Glutamatergic neuron (in vitro differentiated cells): Measurements from ENCODE around the gene DAO. TPM values are rescaled to one million over a fixed set of nuclear protein-coding genes. Genes with fewer than 3 reads are reported as not detected.

Source experiments
- DNase-seq: peaks from one replicate; pipeline ENCODE4 v3.0.0; 2022
- H3K27ac Mint-ChIP-seq: one replicate; pipeline ENCODE4 v1.8.0; 2020; ENCODE audit warnings: mild to moderate bottlenecking, mixed read lengths, inconsistent platforms; ENCODE audit not compliant: unreplicated experiment
- H3K27me3 Mint-ChIP-seq: one replicate; pipeline ENCODE4 v1.8.0; 2020; ENCODE audit warnings: mild to moderate bottlenecking, moderate library complexity, mixed read lengths, inconsistent platforms; ENCODE audit not compliant: unreplicated experiment
- H3K36me3 Mint-ChIP-seq: one replicate; pipeline ENCODE4 v1.8.0; 2020; ENCODE audit warnings: mild to moderate bottlenecking, mixed read lengths, inconsistent platforms; ENCODE audit not compliant: unreplicated experiment
- H3K4me1 Mint-ChIP-seq: one replicate; pipeline ENCODE4 v1.8.0; 2020; ENCODE audit warnings: mild to moderate bottlenecking, low read depth, mixed read lengths, inconsistent platforms; ENCODE audit not compliant: unreplicated experiment
- H3K4me3 Mint-ChIP-seq: one replicate; pipeline ENCODE4 v1.8.0; 2020; ENCODE audit warnings: mild to moderate bottlenecking, mixed read lengths, inconsistent platforms; ENCODE audit not compliant: unreplicated experiment
- H3K9me3 Mint-ChIP-seq: one replicate; pipeline ENCODE4 v1.8.0; 2020; ENCODE audit warnings: mild to moderate bottlenecking, moderate library complexity, mixed read lengths, inconsistent platforms; ENCODE audit not compliant: unreplicated experiment
- CTCF ChIP-seq: fragments of 200-600 bp; sonication (generic); IDR thresholded peaks from one replicate; pipeline ENCODE4 v1.5.0; 2021; ENCODE audit not compliant: partially characterized antibody, unreplicated experiment
- total RNA-seq: library from RNA; stranded (reverse); fragmentation: NEBNext Ultra II Directional; extraction: Animal tissue kit (Norgen Biotek cat#: 25700); gene quantifications from one replicate; pipeline ENCODE4 v1.2.1, GENCODE V29; 2021; ENCODE audit not compliant: unreplicated experiment

Gene DAO
- total RNA-seq, 1 donor from 2014 or later, result not detected

GRCh38 chr12:108938247-108938924 lies 58.5 kb downstream of the DAO start:
- H3K36me3 Mint-ChIP-seq, result peaks cover 9% of the 10 kb centered on the region
- no peak overlapping the region for H3K4me3 Mint-ChIP-seq
- H3K9me3 Mint-ChIP-seq, result peaks cover 4% of the 10 kb centered on the region
- TF ChIP-seq CTCF, result no peak
- H3K4me1 Mint-ChIP-seq, result no peaks in the 10 kb centered on the region
- H3K27me3 Mint-ChIP-seq, result peaks cover 2% of the 10 kb centered on the region
- no peak overlapping the region for H3K27ac Mint-ChIP-seq
- DNase-seq, result no peak

GRCh38 chr12:108939594-108939993 lies 59.7 kb downstream of the DAO start:
- Mint-ChIP-seq H3K36me3 (peaks cover 5% of the 10 kb centered on the region), H3K9me3 (peaks cover 2% of the 10 kb centered on the region), H3K27ac (no peak overlapping the region), H3K4me1 (no peaks in the 10 kb centered on the region), H3K4me3 (no peak overlapping the region), H3K27me3 (peaks cover 2% of the 10 kb centered on the region)
- TF ChIP-seq CTCF, result no peak
- DNase-seq, result no peak

- no peaks in the 10 kb centered on the region for H3K4me1 Mint-ChIP-seq
- no peak for DNase-seq
- peaks cover 2% of the 10 kb centered on the region for H3K9me3 Mint-ChIP-seq
- H3K27ac Mint-ChIP-seq, result no peak overlapping the region
- H3K36me3 Mint-ChIP-seq, result peaks cover 5% of the 10 kb centered on the region
- peaks cover 2% of the 10 kb centered on the region for H3K27me3 Mint-ChIP-seq
- no peak for TF ChIP-seq CTCF
- no peak overlapping the region for H3K4me3 Mint-ChIP-seq
These were observed 60.2 kb downstream of the DAO start for GRCh38 chr12:108940138-108940537.

- H3K27me3 Mint-ChIP-seq, result peaks cover 2% of the 10 kb centered on the region
- DNase-seq, result no peak
- no peak for TF ChIP-seq CTCF
- peaks cover 3% of the 10 kb centered on the region for H3K9me3 Mint-ChIP-seq
- H3K4me1 Mint-ChIP-seq, result no peaks in the 10 kb centered on the region
- peaks cover 26% of the 10 kb centered on the region for H3K36me3 Mint-ChIP-seq
- H3K4me3 Mint-ChIP-seq, result no peak overlapping the region
- H3K27ac Mint-ChIP-seq, result no peak overlapping the region
These were observed 67.2 kb downstream of the DAO start for GRCh38 chr12:108947097-108947496.

- H3K4me3 Mint-ChIP-seq, result no peak overlapping the region
- TF ChIP-seq CTCF, result no peak
These were observed 68.5 kb downstream of the DAO start for GRCh38 chr12:108948367-108948766.

More at GRCh38 chr12:108948367-108948766, 68.5 kb downstream of the DAO start:
- H3K36me3 Mint-ChIP-seq, result peaks cover 26% of the 10 kb centered on the region
- H3K9me3 Mint-ChIP-seq, result peaks cover 3% of the 10 kb centered on the region
- no peak overlapping the region for H3K27ac Mint-ChIP-seq
- no peak for DNase-seq
- peaks cover 2% of the 10 kb centered on the region for H3K27me3 Mint-ChIP-seq
- H3K4me1 Mint-ChIP-seq, result no peaks in the 10 kb centered on the region
